ENCODE data around the gene AMOTL2.

DNA sequence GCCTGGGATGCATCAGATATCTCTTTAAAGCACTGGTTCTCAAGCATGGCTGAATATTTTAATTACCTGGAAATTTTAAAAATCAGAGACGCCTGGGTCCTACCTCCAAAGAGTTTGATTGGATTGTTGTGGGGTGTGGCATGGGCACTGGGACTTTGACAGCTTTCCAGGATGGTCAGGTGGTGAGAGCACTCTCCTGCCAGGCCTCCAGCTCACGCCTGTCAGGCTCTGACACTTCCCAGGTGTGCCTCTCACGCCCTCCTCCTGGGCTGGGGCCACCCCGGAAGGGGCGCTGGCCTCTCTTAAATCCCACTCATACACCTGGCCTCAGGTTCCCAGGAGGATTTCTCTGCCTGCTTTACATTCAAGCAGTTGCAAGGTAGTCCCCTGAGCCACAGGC, 48.5 kb downstream of the AMOTL2 start:
- TF ChIP-seq, protein P1, sequence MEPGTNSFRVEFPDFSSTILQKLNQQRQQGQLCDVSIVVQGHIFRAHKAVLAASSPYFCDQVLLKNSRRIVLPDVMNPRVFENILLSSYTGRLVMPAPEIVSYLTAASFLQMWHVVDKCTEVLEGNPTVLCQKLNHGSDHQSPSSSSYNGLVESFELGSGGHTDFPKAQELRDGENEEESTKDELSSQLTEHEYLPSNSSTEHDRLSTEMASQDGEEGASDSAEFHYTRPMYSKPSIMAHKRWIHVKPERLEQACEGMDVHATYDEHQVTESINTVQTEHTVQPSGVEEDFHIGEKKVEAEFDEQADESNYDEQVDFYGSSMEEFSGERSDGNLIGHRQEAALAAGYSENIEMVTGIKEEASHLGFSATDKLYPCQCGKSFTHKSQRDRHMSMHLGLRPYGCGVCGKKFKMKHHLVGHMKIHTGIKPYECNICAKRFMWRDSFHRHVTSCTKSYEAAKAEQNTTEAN (CRISPR knock-in tag; IDR thresholded peaks at IDR 0.05): no peak
- TF ChIP-seq, protein P2, sequence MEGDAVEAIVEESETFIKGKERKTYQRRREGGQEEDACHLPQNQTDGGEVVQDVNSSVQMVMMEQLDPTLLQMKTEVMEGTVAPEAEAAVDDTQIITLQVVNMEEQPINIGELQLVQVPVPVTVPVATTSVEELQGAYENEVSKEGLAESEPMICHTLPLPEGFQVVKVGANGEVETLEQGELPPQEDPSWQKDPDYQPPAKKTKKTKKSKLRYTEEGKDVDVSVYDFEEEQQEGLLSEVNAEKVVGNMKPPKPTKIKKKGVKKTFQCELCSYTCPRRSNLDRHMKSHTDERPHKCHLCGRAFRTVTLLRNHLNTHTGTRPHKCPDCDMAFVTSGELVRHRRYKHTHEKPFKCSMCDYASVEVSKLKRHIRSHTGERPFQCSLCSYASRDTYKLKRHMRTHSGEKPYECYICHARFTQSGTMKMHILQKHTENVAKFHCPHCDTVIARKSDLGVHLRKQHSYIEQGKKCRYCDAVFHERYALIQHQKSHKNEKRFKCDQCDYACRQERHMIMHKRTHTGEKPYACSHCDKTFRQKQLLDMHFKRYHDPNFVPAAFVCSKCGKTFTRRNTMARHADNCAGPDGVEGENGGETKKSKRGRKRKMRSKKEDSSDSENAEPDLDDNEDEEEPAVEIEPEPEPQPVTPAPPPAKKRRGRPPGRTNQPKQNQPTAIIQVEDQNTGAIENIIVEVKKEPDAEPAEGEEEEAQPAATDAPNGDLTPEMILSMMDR (IDR thresholded peaks at IDR 0.05): no peak
- TF ChIP-seq, protein P3, sequence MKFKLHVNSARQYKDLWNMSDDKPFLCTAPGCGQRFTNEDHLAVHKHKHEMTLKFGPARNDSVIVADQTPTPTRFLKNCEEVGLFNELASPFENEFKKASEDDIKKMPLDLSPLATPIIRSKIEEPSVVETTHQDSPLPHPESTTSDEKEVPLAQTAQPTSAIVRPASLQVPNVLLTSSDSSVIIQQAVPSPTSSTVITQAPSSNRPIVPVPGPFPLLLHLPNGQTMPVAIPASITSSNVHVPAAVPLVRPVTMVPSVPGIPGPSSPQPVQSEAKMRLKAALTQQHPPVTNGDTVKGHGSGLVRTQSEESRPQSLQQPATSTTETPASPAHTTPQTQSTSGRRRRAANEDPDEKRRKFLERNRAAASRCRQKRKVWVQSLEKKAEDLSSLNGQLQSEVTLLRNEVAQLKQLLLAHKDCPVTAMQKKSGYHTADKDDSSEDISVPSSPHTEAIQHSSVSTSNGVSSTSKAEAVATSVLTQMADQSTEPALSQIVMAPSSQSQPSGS (CRISPR knock-in tag; IDR thresholded peaks at IDR 0.05; ENCODE audit: borderline replicate concordance, low read depth): no peak
- TF ChIP-seq, protein P4, sequence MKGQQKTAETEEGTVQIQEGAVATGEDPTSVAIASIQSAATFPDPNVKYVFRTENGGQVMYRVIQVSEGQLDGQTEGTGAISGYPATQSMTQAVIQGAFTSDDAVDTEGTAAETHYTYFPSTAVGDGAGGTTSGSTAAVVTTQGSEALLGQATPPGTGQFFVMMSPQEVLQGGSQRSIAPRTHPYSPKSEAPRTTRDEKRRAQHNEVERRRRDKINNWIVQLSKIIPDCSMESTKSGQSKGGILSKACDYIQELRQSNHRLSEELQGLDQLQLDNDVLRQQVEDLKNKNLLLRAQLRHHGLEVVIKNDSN (CRISPR knock-in tag; IDR thresholded peaks at IDR 0.05): no peak

All from WTC11 (cell line).